Mesothelial cell of epicardium (in vitro differentiated cells): ENCODE measurements around the gene PLXNC1. TPM values are rescaled to one million over a fixed set of nuclear protein-coding genes. Genes with fewer than 3 reads are reported as not detected.

Experiments
- DNase-seq, 2 experiments: peaks; one replicate each; pipeline ENCODE4 v3.0.0; 2021; ENCODE audit warnings: low spot score in 2 of 2; ENCODE audit not compliant: unreplicated experiment in 2 of 2
- H3K27ac Mint-ChIP-seq: 2 replicates; pipeline ENCODE4 v1.8.0; 2021; ENCODE audit warnings: mixed read lengths
- H3K27me3 Mint-ChIP-seq: 2 replicates; pipeline ENCODE4 v1.8.0; 2021; ENCODE audit warnings: low read depth, mixed read lengths
- H3K36me3 Mint-ChIP-seq: 2 replicates; pipeline ENCODE4 v1.8.0; 2021; ENCODE audit warnings: mixed read lengths
- H3K4me1 Mint-ChIP-seq: 2 replicates; pipeline ENCODE4 v1.8.0; 2021; ENCODE audit warnings: mixed read lengths
- H3K4me3 Mint-ChIP-seq: 2 replicates; pipeline ENCODE4 v1.8.0; 2021; ENCODE audit warnings: mild to moderate bottlenecking, moderate library complexity, mixed read lengths
- H3K9me3 Mint-ChIP-seq: 2 replicates; pipeline ENCODE4 v1.8.0; 2021; ENCODE audit warnings: mixed read lengths
- CTCF ChIP-seq: fragments of 200-600 bp; sonication (generic); IDR thresholded peaks from one replicate; pipeline ENCODE4 v1.5.0; 2021; ENCODE audit warnings: antibody characterized with exemption; ENCODE audit not compliant: unreplicated experiment
- total RNA-seq: library from RNA; stranded (reverse); gene quantifications from 3 replicates; pipeline ENCODE4 v1.2.1, GENCODE V29; 2021

Gene PLXNC1
- total RNA-seq, 1 donor from 2014 or later = 3.4 TPM

GRCh38 chr12:94182986-94183707, 34.8 kb downstream of the PLXNC1 start:
- Mint-ChIP-seq H3K4me1 (peaks cover 8% of the 10 kb centered on the region), H3K27me3 (peaks cover 16% of the 10 kb centered on the region), H3K36me3 (no peaks in the 10 kb centered on the region), H3K4me3 (no peak overlapping the region), H3K9me3 (peaks cover 3% of the 10 kb centered on the region), H3K27ac (no peak overlapping the region)
- TF ChIP-seq CTCF = no peak
- DNase-seq = no peak

GRCh38 chr12:94183708-94184379, 35.5 kb downstream of the PLXNC1 start:
- no peak for TF ChIP-seq CTCF
- Mint-ChIP-seq H3K36me3 (no peaks in the 10 kb centered on the region), H3K4me1 (peaks cover 8% of the 10 kb centered on the region), H3K9me3 (no peaks in the 10 kb centered on the region), H3K4me3 (no peak overlapping the region), H3K27ac (no peak overlapping the region), H3K27me3 (peaks cover 16% of the 10 kb centered on the region)
- no peak for DNase-seq

- no peak overlapping the region for H3K27ac Mint-ChIP-seq
- peaks cover 8% of the 10 kb centered on the region for H3K4me1 Mint-ChIP-seq
- no peaks in the 10 kb centered on the region for H3K9me3 Mint-ChIP-seq
- H3K4me3 Mint-ChIP-seq = no peak overlapping the region
- no peaks in the 10 kb centered on the region for H3K36me3 Mint-ChIP-seq
- H3K27me3 Mint-ChIP-seq = peaks cover 16% of the 10 kb centered on the region
- DNase-seq = no peak
- TF ChIP-seq CTCF = no peak
Measured at GRCh38 chr12:94184995-94185719, 36.8 kb downstream of the PLXNC1 start.

GRCh38 chr12:94185801-94186200, 37.4 kb downstream of the PLXNC1 start:
- Mint-ChIP-seq H3K9me3 (peaks cover 4% of the 10 kb centered on the region), H3K4me3 (no peak overlapping the region), H3K27me3 (peaks cover 16% of the 10 kb centered on the region), H3K27ac (no peak overlapping the region), H3K36me3 (no peaks in the 10 kb centered on the region), H3K4me1 (peaks cover 8% of the 10 kb centered on the region)
- no peak for TF ChIP-seq CTCF
- no peak for DNase-seq

GRCh38 chr12:94186278-94187241, 38.2 kb downstream of the PLXNC1 start:
- no peak for TF ChIP-seq CTCF
- Mint-ChIP-seq H3K27me3 (peaks cover 16% of the 10 kb centered on the region), H3K4me1 (peaks cover 8% of the 10 kb centered on the region), H3K27ac (no peak overlapping the region), H3K36me3 (no peaks in the 10 kb centered on the region), H3K4me3 (no peak overlapping the region), H3K9me3 (peaks cover 5% of the 10 kb centered on the region)
- DNase-seq = peak; percentile 58 to 62
